Adrenal gland (tissue), 12 donors: ENCODE measurements around the gene MAPKBP1. TPM values are rescaled to one million over a fixed set of nuclear protein-coding genes. Genes with fewer than 3 reads are reported as not detected.

Experiments used
- DNase-seq, 7 donors: peaks; one replicate each; pipeline ENCODE4 v3.0.0-alpha.2; 2019 to 2020
- H3K27ac ChIP-seq, 5 donors: fragments of 200-600 bp; sonication (generic) in 4 of 5; 1 replicate in 3 of 5; 2 replicates in 2 of 5; pipeline versions ENCODE4 v1.5.1 to v1.8.0; 2016 to 2020; ENCODE audit warnings: mild to moderate bottlenecking in 1 of 5
- H3K27me3 ChIP-seq: fragments of 200-600 bp; 2 replicates; pipeline ENCODE4 v1.8.0; 2021
- H3K36me3 ChIP-seq, 2 donors: fragments of 200-600 bp; replicated peaks in 1 of 2; 1 replicate in 1 of 2; 2 replicates in 1 of 2; pipeline versions ENCODE4 v1.5.1 to v1.8.0; 2018 to 2022
- H3K4me1 ChIP-seq, 2 donors: fragments of 200-600 bp; replicated peaks in 1 of 2; 1 replicate in 1 of 2; 2 replicates in 1 of 2; pipeline versions ENCODE4 v1.5.1 to v1.8.0; 2018 to 2021
- H3K4me3 ChIP-seq, 4 donors: fragments of 200-600 bp; sonication (generic) in 3 of 4; one replicate each; pipeline ENCODE4 v1.5.1; 2016 to 2018
- H3K9me3 ChIP-seq, 3 donors: fragments of 200-600 bp; sonication (generic) in 1 of 3; replicated peaks in 1 of 3; 1 replicate in 2 of 3; 2 replicates in 1 of 3; pipeline versions ENCODE4 v1.5.1 to v1.8.0; 2016 to 2021
- POLR2A ChIP-seq, 2 donors: fragments of 450-650 bp; IDR thresholded peaks; one replicate each; pipeline ENCODE4 v1.6.1; 2017; ENCODE audit warnings: antibody characterized with exemption in 2 of 2, mild to moderate bottlenecking in 2 of 2, moderate library complexity in 1 of 2
- WGBS, 4 donors: extraction: QIAGEN DNeasy Blood & Tissue Kit in 2 of 4; methylation state at CpG; one replicate each; pipeline versions ENCODE4 v1.1.5 to v1.1.7; 2013 to 2017; 5-methylcytosine and 5-hydroxymethylcytosine counted together
- intact Hi-C, 2 donors: fragments of 100-400 bp; cut with DNase I; formaldehyde crosslinking; loops; one replicate each; pipeline versions ENCODE4 v1.14.1 to v1.15.0; 2022 to 2023
- polyA plus RNA-seq, 3 donors: library from polyadenylated mRNA; stranded (reverse); fragments of 200-250 nt in 2 of 3; fragments of 350-450 nt in 1 of 3; fragmentation: Illumina TruSeq in 1 of 3; extraction: RNeasy Lipid Tissue Mini Kit (QIAGEN cat#74804) in 1 of 3; gene quantifications; one replicate each; pipeline ENCODE4 v1.2.3, GENCODE V29; 2013 to 2014
- total RNA-seq, 9 donors: library from RNA; depleted of rRNA in 4 of 9; stranded (reverse); fragments of >200 nt in 4 of 9; fragments of 120-200 nt in 1 of 9; fragmentation: NEBNext Ultra II Directional in 1 of 9; extraction: Animal tissue kit (Norgen Biotek cat#: 25700) in 1 of 9; gene quantifications; one replicate each; pipeline versions ENCODE4 v1.1.0 to v1.2.4, GENCODE V29; 2013 to 2023
- TF ChIP-seq, protein P1 (sequence below), 6 experiments: fragments of 450-650 bp in 4 of 6; fragments of 200-600 bp in 2 of 6; sonication (generic) in 1 of 6; IDR thresholded peaks; 1 replicate in 5 of 6; 2 replicates in 1 of 6; pipeline versions ENCODE4 v1.5.1 to v1.8.0; 2016 to 2021; ENCODE audit warnings: antibody characterized with exemption in 6 of 6, mild to moderate bottlenecking in 2 of 6, moderate library complexity in 1 of 6
- donor health status: healthy with polysubstance abuse.
- donor health status: Bipolar disorder and iron deficiency.
- donor health status: DM: yes; HTN: yes; CAD: no.
- donor health status: DM: no; HTN: no; CAD: no.
- donor health status: DM: no; HTN: no; CAD: no.
- donor health status: DM: yes; HTN: yes; CAD: no.

The MAPKBP1 gene
- total and polyA plus RNA-seq, 12 donors: 10.1 to 60.7 (median 22.8) TPM

DNA sequence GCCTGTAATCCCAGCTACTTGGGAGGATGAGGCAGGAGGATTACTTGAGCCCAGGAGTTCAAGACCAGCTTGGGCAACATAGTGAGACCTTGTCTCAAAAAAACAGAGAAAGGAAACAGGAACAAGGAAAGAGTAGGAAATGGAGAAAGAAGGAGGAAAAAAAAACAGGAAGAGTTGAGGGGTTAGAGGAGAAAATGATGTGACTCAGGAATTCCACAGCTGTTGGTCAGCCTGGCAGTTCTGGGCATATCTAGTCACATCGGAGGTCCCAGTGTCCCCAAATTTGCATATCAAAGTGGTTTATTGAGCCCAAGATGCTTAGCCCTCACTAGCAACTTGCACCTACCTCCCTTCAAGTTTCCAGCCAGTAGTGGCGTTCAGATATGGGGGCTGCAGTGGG is 34.8 kb downstream of the MAPKBP1 start:
- no peaks in the 10 kb centered on the region for H3K9me3 ChIP-seq
- TF ChIP-seq POLR2A (IDR thresholded peaks at IDR 0.05): no peak
- TF ChIP-seq, protein P1, sequence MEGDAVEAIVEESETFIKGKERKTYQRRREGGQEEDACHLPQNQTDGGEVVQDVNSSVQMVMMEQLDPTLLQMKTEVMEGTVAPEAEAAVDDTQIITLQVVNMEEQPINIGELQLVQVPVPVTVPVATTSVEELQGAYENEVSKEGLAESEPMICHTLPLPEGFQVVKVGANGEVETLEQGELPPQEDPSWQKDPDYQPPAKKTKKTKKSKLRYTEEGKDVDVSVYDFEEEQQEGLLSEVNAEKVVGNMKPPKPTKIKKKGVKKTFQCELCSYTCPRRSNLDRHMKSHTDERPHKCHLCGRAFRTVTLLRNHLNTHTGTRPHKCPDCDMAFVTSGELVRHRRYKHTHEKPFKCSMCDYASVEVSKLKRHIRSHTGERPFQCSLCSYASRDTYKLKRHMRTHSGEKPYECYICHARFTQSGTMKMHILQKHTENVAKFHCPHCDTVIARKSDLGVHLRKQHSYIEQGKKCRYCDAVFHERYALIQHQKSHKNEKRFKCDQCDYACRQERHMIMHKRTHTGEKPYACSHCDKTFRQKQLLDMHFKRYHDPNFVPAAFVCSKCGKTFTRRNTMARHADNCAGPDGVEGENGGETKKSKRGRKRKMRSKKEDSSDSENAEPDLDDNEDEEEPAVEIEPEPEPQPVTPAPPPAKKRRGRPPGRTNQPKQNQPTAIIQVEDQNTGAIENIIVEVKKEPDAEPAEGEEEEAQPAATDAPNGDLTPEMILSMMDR (IDR thresholded peaks at IDR 0.05): no peak
- no peak overlapping the region for H3K27ac ChIP-seq
- peaks cover 0 to 19% of the 10 kb centered on the region in 2 donors for H3K36me3 ChIP-seq
- no peak overlapping the region for H3K4me3 ChIP-seq
- WGBS, 4 donors: 65 to 79% (median 69%) methylated on average over 2 of the region's 2 CpGs
- no peaks in the 10 kb centered on the region for H3K27me3 ChIP-seq
- DNase-seq: no peak
- H3K4me1 ChIP-seq: peaks cover 0 to 4% of the 10 kb centered on the region in 2 donors
- intact Hi-C loops: loop anchor here in 1 of 2 donors (2.0 kb wide), 1 partner anchor 36 kb away; no protein-coding TSS in a partner anchor

DNA sequence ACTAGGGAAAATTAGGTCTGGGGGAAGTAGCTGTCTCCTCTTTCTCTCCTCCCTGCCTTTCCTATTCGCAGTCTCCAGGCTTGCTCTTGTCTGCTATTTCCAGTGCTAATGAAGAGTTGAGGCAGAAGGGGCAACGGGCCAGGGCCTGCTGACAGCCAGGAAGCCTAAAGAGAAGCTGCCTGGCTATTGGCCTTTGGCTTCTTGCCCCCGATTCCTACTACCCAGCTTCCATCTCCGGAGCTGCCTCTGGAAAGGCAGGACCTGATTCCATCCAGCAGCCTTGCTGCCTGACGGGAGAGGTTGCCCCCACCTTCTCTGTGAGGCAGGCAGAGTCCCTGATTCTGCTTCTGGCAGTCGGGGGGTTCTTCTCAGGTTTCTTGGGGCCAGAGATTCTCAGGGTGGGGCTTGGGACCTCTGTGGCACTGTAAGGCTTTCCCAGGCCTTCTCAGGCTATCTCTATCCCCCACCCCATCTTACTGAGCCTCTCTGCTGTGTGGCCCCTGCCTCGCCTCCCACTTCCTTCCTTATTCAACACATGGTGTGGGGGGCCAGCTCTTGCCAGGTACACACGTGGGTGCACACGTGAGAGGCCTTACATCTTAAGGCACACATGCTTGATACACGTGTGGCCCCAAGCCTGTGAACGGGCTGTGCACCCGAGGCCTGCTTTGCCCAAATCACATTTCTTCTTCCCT is 35.4 kb downstream of the MAPKBP1 start:
- peaks cover 0 to 23% of the 10 kb centered on the region in 2 donors for H3K36me3 ChIP-seq
- TF ChIP-seq POLR2A (IDR thresholded peaks at IDR 0.05): no peak
- TF ChIP-seq, protein P1 (IDR thresholded peaks at IDR 0.05): no peak
- no peaks in the 10 kb centered on the region for H3K9me3 ChIP-seq
- no peak for DNase-seq
- H3K4me3 ChIP-seq: no peak overlapping the region
- WGBS, 4 donors: 80 to 88% (median 83%) methylated on average over 11 to 12 of the region's 12 CpGs
- no peak overlapping the region for H3K27ac ChIP-seq
- intact Hi-C loops: loop anchor here (2.0 to 5.0 kb wide), 4 partner anchors 37 to 252 kb away; partner anchors contain the start of genes MAPKBP1 (in 1 of the 2) and TYRO3 (in 1 of the 2)
- H3K27me3 ChIP-seq: no peaks in the 10 kb centered on the region
- peaks cover 0 to 4% of the 10 kb centered on the region in 2 donors for H3K4me1 ChIP-seq

DNA sequence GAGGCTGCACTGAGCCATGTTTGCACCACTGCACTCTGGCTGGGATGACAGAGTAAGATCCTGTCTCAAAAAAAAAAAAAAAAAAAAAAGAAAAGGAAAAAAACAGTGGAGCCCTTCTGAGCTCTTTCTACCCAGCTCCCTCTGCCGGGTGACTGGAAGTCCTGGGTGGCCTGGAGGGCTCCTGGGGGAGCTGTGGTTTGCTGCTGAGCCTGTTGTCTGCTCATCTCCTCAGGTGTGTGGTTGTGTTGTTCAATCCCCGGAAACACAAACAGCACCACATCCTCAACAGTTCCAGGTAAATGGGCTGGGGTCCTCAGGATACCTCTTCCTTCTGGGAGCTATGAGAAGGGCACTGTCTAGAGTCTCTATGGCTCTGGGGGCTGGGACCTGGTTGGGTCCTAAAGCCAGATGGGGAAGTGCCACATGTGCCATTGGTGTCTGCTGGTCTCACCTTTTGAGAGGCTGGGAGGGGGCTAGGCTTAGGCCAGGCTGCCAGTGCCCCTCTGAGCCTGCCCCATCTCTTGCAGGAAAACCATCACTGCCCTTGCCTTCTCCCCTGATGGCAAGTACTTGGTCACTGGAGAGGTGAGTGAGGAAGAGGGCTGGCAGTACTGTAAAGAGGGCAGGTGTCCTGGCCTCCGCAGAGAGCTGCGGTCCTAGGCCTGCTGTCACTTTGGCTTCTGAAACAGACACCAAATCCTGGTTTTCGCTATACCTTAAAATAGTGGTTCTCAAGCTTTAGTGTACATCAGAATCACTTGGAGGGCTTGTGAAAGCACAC is 36.6 kb downstream of the MAPKBP1 start:
- intact Hi-C loops: loop anchor here (5.0 kb wide), 3 partner anchors 39 to 254 kb away; partner anchors contain the start of genes MAPKBP1 (in 1 of the 2) and TYRO3 (in 1 of the 2)
- TF ChIP-seq, protein P1 (IDR thresholded peaks at IDR 0.05): no peak
- TF ChIP-seq POLR2A (IDR thresholded peaks at IDR 0.05): no peak
- no peak overlapping the region for H3K27ac ChIP-seq

More for the DNA sequence above, 36.6 kb downstream of the MAPKBP1 start:
- Histone ChIP-seq H3K4me3 (no peak overlapping the region), H3K9me3 (no peaks in the 10 kb centered on the region), H3K36me3 (peaks cover 0 to 34% of the 10 kb centered on the region in 2 donors), H3K27me3 (no peaks in the 10 kb centered on the region), H3K4me1 (peaks cover 0 to 4% of the 10 kb centered on the region in 2 donors)
- 88 to 95% (median 92%) methylated on average over 5 of the region's 5 CpGs for WGBS, 4 donors
- DNase-seq: peak in 1 of 7 donors; percentile 51
